Stimulated activated memory B cell treated with anti-CD40 and anti-IgM and Interleukin-4, amounts not matched to agents 10 μg/mL and 1 μg/mL and 100 μg/mL, for 72 hours (primary cell): ENCODE measurements around the gene TIMM21.
A peak's percentile ranks its signal among the peaks of the same experiment; 100 is the strongest.

Experiments
- ATAC-seq: fragments of 150-1000 bp; cut with Tn5 transposase; 2 replicates; pipeline ENCODE4 v1.10.0; 2021
- H3K27ac Mint-ChIP-seq: one replicate; pipeline ENCODE4 v1.8.0; 2022; ENCODE audit warnings: mild to moderate bottlenecking, mixed read lengths
- H3K27me3 Mint-ChIP-seq: one replicate; pipeline ENCODE4 v1.8.0; 2022; ENCODE audit warnings: mixed read lengths
- H3K36me3 Mint-ChIP-seq: one replicate; pipeline ENCODE4 v1.8.0; 2022; ENCODE audit warnings: mixed read lengths
- H3K4me1 Mint-ChIP-seq: one replicate; pipeline ENCODE4 v1.8.0; 2022; ENCODE audit warnings: mixed read lengths
- H3K4me3 Mint-ChIP-seq: one replicate; pipeline ENCODE4 v1.8.0; 2022; ENCODE audit warnings: mild to moderate bottlenecking, moderate library complexity, mixed read lengths
- H3K9me3 Mint-ChIP-seq: one replicate; pipeline ENCODE4 v1.8.0; 2022; ENCODE audit warnings: mixed read lengths

TIMM21 gene

GRCh38 chr18:74194691-74195090 lies 46.4 kb downstream of the TIMM21 start:
- Mint-ChIP-seq H3K27me3 (no peaks in the 10 kb centered on the region), H3K27ac (no peak overlapping the region), H3K4me3 (no peak overlapping the region), H3K36me3 (no peaks in the 10 kb centered on the region), H3K9me3 (no peaks in the 10 kb centered on the region), H3K4me1 (peaks cover 17% of the 10 kb centered on the region)
- ATAC-seq: no peak

DNA sequence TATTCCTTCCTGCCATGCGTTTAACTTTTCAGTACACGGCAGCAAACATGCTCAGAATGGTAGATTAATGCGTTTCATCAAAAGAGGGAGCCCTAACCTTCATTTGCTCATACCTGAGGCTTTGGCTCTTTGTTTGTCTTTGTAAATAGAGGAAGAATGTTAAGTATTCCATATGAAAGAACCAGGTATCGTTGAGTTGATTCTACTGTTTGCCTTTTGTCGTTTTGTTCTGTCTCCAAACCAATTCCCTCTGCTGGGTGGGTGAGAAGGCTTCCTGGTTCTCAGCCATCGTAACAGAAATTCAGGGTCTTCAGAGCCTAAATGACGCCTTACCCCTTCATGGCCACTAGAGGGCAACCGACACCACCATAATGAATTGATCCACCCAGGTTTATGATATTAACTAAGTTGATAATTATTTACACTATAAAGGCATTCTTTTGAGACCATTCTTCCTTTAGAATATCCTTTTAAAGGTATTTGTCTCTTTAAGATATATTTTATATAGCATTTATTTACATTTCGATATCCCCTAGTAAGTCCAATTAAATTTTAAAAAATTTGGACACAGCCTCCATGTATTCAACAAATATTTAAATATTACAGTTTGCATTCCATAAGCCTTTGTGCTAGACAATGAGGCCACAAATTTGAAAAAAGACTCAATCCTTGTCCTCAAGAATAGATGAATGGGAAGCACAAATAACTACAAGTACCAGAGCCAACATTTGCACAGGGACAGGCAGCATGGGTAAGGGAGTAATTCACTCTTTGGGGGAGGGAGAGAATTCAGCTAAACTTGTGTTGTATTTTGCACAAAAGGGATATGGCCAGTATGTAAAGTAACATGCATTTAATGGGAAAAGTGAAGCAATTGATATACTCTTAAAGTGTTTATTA lies 48.1 kb downstream of the TIMM21 start:
- H3K27ac Mint-ChIP-seq: peak overlapping the region; percentile 39
- no peaks in the 10 kb centered on the region for H3K9me3 Mint-ChIP-seq
- peak; percentile 73 for ATAC-seq
- peaks cover 17% of the 10 kb centered on the region for H3K4me1 Mint-ChIP-seq
- peak overlapping the region; percentile 76 for H3K4me3 Mint-ChIP-seq
- no peaks in the 10 kb centered on the region for H3K36me3 Mint-ChIP-seq
- H3K27me3 Mint-ChIP-seq: no peaks in the 10 kb centered on the region

- peak; percentile 42 for ATAC-seq
- H3K27me3 Mint-ChIP-seq: no peaks in the 10 kb centered on the region
- H3K4me3 Mint-ChIP-seq: no peak overlapping the region
- H3K4me1 Mint-ChIP-seq: peaks cover 17% of the 10 kb centered on the region
- H3K9me3 Mint-ChIP-seq: no peaks in the 10 kb centered on the region
- no peaks in the 10 kb centered on the region for H3K36me3 Mint-ChIP-seq
- no peak overlapping the region for H3K27ac Mint-ChIP-seq
Measured at GRCh38 chr18:74197705-74198341, 49.5 kb downstream of the TIMM21 start.

DNA sequence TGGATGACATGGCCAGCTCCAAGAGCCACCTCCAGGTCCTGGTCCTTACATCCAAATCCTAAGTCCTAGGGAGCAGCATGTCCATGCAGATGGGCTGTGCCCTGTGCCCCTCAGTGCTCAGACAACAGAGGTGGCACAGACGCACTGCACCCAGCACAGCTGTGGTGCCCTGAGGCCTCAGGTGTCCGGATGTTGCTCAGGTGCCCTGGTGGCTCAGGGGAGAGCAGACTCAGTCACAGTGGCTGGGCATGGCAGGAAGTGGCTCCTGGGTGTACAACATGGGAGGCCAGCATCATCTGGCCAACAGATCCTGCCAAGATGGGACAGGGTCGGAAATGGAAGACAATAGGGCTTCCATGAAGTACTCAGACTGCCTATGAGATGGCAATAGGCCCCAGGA lies 50.1 kb downstream of the TIMM21 start:
- H3K4me3 Mint-ChIP-seq: no peak overlapping the region
- H3K4me1 Mint-ChIP-seq: peaks cover 17% of the 10 kb centered on the region
- H3K9me3 Mint-ChIP-seq: no peaks in the 10 kb centered on the region
- no peak for ATAC-seq
- no peaks in the 10 kb centered on the region for H3K27me3 Mint-ChIP-seq
- H3K36me3 Mint-ChIP-seq: no peaks in the 10 kb centered on the region
- no peak overlapping the region for H3K27ac Mint-ChIP-seq

- Mint-ChIP-seq H3K9me3 (no peaks in the 10 kb centered on the region), H3K4me1 (peaks cover 17% of the 10 kb centered on the region), H3K4me3 (no peak overlapping the region)
Measured at GRCh38 chr18:74200780-74201179, 52.5 kb downstream of the TIMM21 start.

DNA sequence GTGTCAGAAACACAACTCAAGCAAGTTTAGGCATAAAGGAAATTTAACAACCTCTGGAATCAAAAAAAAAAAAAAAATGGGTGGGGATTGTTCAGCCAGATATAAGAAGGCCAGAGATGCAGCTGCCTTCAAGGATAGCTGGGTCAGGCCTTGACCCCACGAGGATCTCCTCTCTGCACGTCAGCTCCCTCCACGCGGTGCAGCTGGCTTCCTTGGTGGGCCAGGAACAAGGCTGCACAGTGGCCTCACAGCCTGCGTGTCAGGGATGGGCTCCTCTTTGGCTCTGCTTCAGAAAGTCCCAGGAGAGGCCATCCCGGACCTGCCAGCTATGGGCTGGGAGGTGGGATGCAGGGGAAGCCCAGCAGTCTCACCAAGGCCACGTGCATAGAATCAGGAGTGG lies 55.5 kb downstream of the TIMM21 start:
- Mint-ChIP-seq H3K27ac (no peak overlapping the region), H3K27me3 (no peaks in the 10 kb centered on the region), H3K4me3 (no peak overlapping the region), H3K9me3 (no peaks in the 10 kb centered on the region), H3K36me3 (no peaks in the 10 kb centered on the region), H3K4me1 (peaks cover 1% of the 10 kb centered on the region)
- ATAC-seq: no peak

More at GRCh38 chr18:74200780-74201179, 52.5 kb downstream of the TIMM21 start:
- Mint-ChIP-seq H3K36me3 (no peaks in the 10 kb centered on the region), H3K27ac (no peak overlapping the region), H3K27me3 (no peaks in the 10 kb centered on the region)
- no peak for ATAC-seq

GRCh38 chr18:74204526-74205152 lies 56.3 kb downstream of the TIMM21 start:
- H3K4me3 Mint-ChIP-seq: no peak overlapping the region
- H3K27ac Mint-ChIP-seq: no peak overlapping the region
- H3K4me1 Mint-ChIP-seq: no peaks in the 10 kb centered on the region
- ATAC-seq: no peak
- H3K9me3 Mint-ChIP-seq: no peaks in the 10 kb centered on the region
- H3K27me3 Mint-ChIP-seq: peaks cover 7% of the 10 kb centered on the region
- no peaks in the 10 kb centered on the region for H3K36me3 Mint-ChIP-seq
